K562 (cell line): Measurements from ENCODE around the gene IL4I1. TPM values are rescaled to one million over a fixed set of nuclear protein-coding genes. Genes with fewer than 3 reads are reported as not detected.

Source experiments
- ADNP ChIP-seq: fragments of 200-800 bp; sonication (Bioruptor generic); IDR thresholded peaks from 2 replicates; pipeline ENCODE4 v1.6.1; 2016; ENCODE audit warnings: missing genetic modification characterization, missing compliant biosample characterization
- BHLHE40 ChIP-seq: IDR thresholded peaks from 2 replicates; pipeline ENCODE4 v1.6.1; 2011; ENCODE audit warnings: low read length, improper control_type of control experiment
- CTBP1 ChIP-seq: fragments of 450-650 bp; IDR thresholded peaks from 2 replicates; pipeline ENCODE4 v1.6.1; 2016; ENCODE audit warnings: borderline replicate concordance
- FOSL1 ChIP-seq: fragments of 200-800 bp; sonication (Bioruptor generic); conservative IDR thresholded peaks from 2 replicates; pipeline ENCODE4 v1.6.1; 2016; ENCODE audit warnings: missing genetic modification characterization, missing compliant biosample characterization
- MCM5 ChIP-seq: fragments of 450-650 bp; IDR thresholded peaks from 2 replicates; pipeline ENCODE4 v1.6.1; 2016; ENCODE audit warnings: low read depth
- MTA3 ChIP-seq: fragments of 450-650 bp; formaldehyde crosslinking; IDR thresholded peaks from 2 replicates; pipeline ENCODE4 v1.6.1; 2017; ENCODE audit warnings: mild to moderate bottlenecking, borderline replicate concordance
- MXD1 ChIP-seq: fragments of 250-450 bp; sonication (Bioruptor Pico); IDR thresholded peaks from 2 replicates; pipeline ENCODE4 v1.8.0; 2021; ENCODE audit warnings: borderline replicate concordance, mild to moderate bottlenecking, moderate library complexity; ENCODE audit not compliant: poor library complexity, severe bottlenecking
- NFATC3 ChIP-seq: fragments of 450-650 bp; IDR thresholded peaks from 2 replicates; pipeline ENCODE4 v1.6.1; 2017; ENCODE audit warnings: mild to moderate bottlenecking
- NFE2L1 ChIP-seq: fragments of 450-650 bp; IDR thresholded peaks from 2 replicates; pipeline ENCODE4 v1.6.1; 2016; ENCODE audit warnings: missing genetic modification characterization, low read depth, mild to moderate bottlenecking, missing compliant biosample characterization, moderate library complexity, borderline replicate concordance
- NKRF ChIP-seq: fragments of 450-650 bp; IDR thresholded peaks from 2 replicates; pipeline ENCODE4 v1.6.1; 2016; ENCODE audit warnings: borderline replicate concordance
- NR2C1 ChIP-seq, 2 experiments: fragments of 450-650 bp; IDR thresholded peaks; 2 replicates each; pipeline ENCODE4 v1.6.1; 2017; ENCODE audit warnings: mild to moderate bottlenecking in 2 of 2, antibody characterized with exemption in 1 of 2, inconsistent platforms in 1 of 2, missing compliant biosample characterization in 1 of 2, missing genetic modification characterization in 1 of 2
- NRF1 ChIP-seq, 2 experiments: fragments of 450-650 bp; IDR thresholded peaks in 1 of 2; conservative IDR thresholded peaks in 1 of 2; 2 replicates each; pipeline ENCODE4 v1.6.1; 2014; ENCODE audit warnings: mild to moderate bottlenecking in 2 of 2
- PCBP1 ChIP-seq: fragments of 200-400 bp; formaldehyde crosslinking; IDR thresholded peaks from 2 replicates; pipeline ENCODE4 v1.6.1; 2018; ENCODE audit warnings: mild to moderate bottlenecking, low read depth, low read length; ENCODE audit not compliant: poor library complexity, severe bottlenecking
- RBM15 ChIP-seq: fragments of 200-400 bp; formaldehyde crosslinking; IDR thresholded peaks from 2 replicates; pipeline ENCODE4 v1.6.1; 2018; ENCODE audit warnings: mild to moderate bottlenecking, low read length, moderate library complexity; ENCODE audit not compliant: insufficient read depth
- RBM34 ChIP-seq: fragments of 200-400 bp; formaldehyde crosslinking; IDR thresholded peaks from 2 replicates; pipeline ENCODE4 v1.6.1; 2018; ENCODE audit warnings: low read length, borderline replicate concordance; ENCODE audit not compliant: insufficient read depth
- SMC3 ChIP-seq: conservative IDR thresholded peaks from 2 replicates; pipeline ENCODE4 v1.6.1; 2011; ENCODE audit warnings: low read depth, low read length, improper control_type of control experiment; ENCODE audit not compliant: insufficient read depth
- ZFP30 ChIP-seq: fragments of 250-450 bp; sonication (Bioruptor Pico); IDR thresholded peaks from 2 replicates; pipeline ENCODE4 v1.8.0; 2022; ENCODE audit warnings: moderate library complexity, mild to moderate bottlenecking, inconsistent platforms, borderline replicate concordance
- ZNF780A ChIP-seq: fragments of 250-450 bp; sonication (Bioruptor Pico); IDR thresholded peaks from 2 replicates; pipeline ENCODE4 v1.5.0; 2021; ENCODE audit warnings: mild to moderate bottlenecking
- polyA plus RNA-seq, 8 experiments: library from polyadenylated mRNA; depleted of rRNA in 4 of 8; stranded (reverse) in 5 of 8; unstranded in 3 of 8; fragments of >200 nt; fragmentation: Nextera tagmentation in 2 of 8; fragmentation: Illumina TruSeq in 1 of 8; extraction: Ambion mirVana in 2 of 8; extraction: Trizol in 1 of 8; gene quantifications; 2 replicates each; pipeline versions ENCODE4 v1.2.1 to v1.2.3, GENCODE V29; 2011 to 2014; ENCODE audit warnings: inconsistent platforms in 1 of 8, missing spikeins in 1 of 8
- total RNA-seq, 7 experiments: library from RNA; depleted of rRNA in 6 of 7; stranded (reverse); fragments of >200 nt in 6 of 7; fragmentation: Illumina TruSeq in 2 of 7; extraction: Trizol in 2 of 7; gene quantifications; 2 replicates each; pipeline versions ENCODE4 v1.2.1 to v1.2.3, GENCODE V29; 2011 to 2021; ENCODE audit warnings: low replicate concordance in 1 of 7
- TF ChIP-seq, protein P1 (sequence below): IDR thresholded peaks from 2 replicates; pipeline ENCODE4 v1.6.1; 2012; ENCODE audit warnings: low read depth, low read length, improper control_type of control experiment, borderline replicate concordance
- TF ChIP-seq, protein P2 (sequence below): fragments of 250-450 bp; sonication (Bioruptor Pico); IDR thresholded peaks from 2 replicates; pipeline ENCODE4 v1.5.1; 2021; ENCODE audit warnings: mild to moderate bottlenecking

IL4I1 gene
- total and polyA plus RNA-seq, 9 of the 15 experiments (the other 6 are each of a cell fraction or from before 2014, with no cell fraction given), result 0.06 to 0.95 (median 0.43) TPM; not detected in 2

GRCh38 chr19:49890349-49891311, 6.1 kb downstream of the IL4I1 start (continued):
- TF ChIP-seq NRF1 (conservative IDR thresholded peaks at IDR 0.05 in 1 of 2, IDR thresholded peaks at IDR 0.05 in 1 of 2) (peak; percentile 48 to 62; a peak in 3 of 4 replicates), MTA3 (0 out of 2 replicates have a peak, but pooled peaks have one; percentile 61), RBM34 (no peak), SMC3 (no peak), NR2C1 (IDR thresholded peaks at IDR 0.05) (no peak), NR2C1 (tag; IDR thresholded peaks at IDR 0.05) (no peak), FOSL1 (tag) (peak; percentile 2; the same call in 1 of the 2 replicates), PCBP1 (peak; percentile 2), NKRF (peak; percentile 78; the same call in 1 of the 2 replicates), ZFP30 (CRISPR knock-in tag) (no peak), MCM5 (no peak), RBM15 (no peak), NFATC3 (no peak), BHLHE40 (no peak; the same call in 1 of the 2 replicates), CTBP1 (peak; percentile 80; the same call in 1 of the 2 replicates), ZNF780A (CRISPR knock-in tag) (no peak), MXD1 (CRISPR knock-in tag) (no peak), NFE2L1 (tag) (no peak), ADNP (tag) (no peak)
- TF ChIP-seq, protein P1, sequence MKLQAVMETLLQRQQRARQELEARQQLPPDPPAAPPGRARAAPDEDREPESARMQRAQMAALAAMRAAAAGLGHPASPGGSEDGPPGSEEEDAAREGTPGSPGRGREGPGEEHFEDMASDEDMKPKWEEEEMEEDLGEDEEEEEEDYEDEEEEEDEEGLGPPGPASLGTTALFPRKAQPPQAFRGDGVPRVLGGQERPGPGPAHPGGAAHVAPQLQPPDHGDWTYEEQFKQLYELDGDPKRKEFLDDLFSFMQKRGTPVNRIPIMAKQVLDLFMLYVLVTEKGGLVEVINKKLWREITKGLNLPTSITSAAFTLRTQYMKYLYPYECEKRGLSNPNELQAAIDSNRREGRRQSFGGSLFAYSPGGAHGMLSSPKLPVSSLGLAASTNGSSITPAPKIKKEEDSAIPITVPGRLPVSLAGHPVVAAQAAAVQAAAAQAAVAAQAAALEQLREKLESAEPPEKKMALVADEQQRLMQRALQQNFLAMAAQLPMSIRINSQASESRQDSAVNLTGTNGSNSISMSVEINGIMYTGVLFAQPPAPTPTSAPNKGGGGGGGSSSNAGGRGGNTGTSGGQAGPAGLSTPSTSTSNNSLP, result no peak
- TF ChIP-seq, protein P2, sequence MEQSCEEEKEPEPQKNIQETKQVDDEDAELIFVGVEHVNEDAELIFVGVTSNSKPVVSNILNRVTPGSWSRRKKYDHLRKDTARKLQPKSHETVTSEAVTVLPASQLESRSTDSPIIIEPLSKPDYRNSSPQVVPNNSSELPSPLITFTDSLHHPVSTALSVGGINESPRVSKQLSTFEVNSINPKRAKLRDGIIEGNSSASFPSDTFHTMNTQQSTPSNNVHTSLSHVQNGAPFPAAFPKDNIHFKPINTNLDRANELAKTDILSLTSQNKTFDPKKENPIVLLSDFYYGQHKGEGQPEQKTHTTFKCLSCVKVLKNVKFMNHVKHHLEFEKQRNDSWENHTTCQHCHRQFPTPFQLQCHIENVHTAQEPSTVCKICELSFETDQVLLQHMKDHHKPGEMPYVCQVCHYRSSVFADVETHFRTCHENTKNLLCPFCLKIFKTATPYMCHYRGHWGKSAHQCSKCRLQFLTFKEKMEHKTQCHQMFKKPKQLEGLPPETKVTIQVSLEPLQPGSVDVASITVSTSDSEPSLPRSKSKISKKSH (CRISPR knock-in tag), result no peak
